HEK293T (cell line): ENCODE measurements around the gene CDC42SE2.

ENCODE experiments used
- BHLHE40 ChIP-seq: fragments of 450-650 bp; IDR thresholded peaks from 2 replicates; pipeline ENCODE4 v1.6.1; 2016; ENCODE audit warnings: mild to moderate bottlenecking, moderate library complexity, borderline replicate concordance
- ELF4 ChIP-seq: fragments of 450-650 bp; IDR thresholded peaks from 2 replicates; pipeline ENCODE4 v1.6.1; 2017; ENCODE audit warnings: antibody characterized with exemption
- FOXK2 ChIP-seq: fragments of 450-650 bp; IDR thresholded peaks from 2 replicates; pipeline ENCODE4 v1.6.1; 2016; ENCODE audit warnings: mild to moderate bottlenecking
- SUZ12 ChIP-seq: fragments of 450-650 bp; IDR thresholded peaks from 2 replicates; pipeline ENCODE4 v1.6.1; 2016; ENCODE audit warnings: mild to moderate bottlenecking
- ZNF384 ChIP-seq: fragments of 450-650 bp; IDR thresholded peaks from 2 replicates; pipeline ENCODE4 v1.6.1; 2016

GRCh38 chr5:131387255-131387654 lies 123.4 kb downstream of the CDC42SE2 start:
- TF ChIP-seq ELF4 (no peak), BHLHE40 (no peak), SUZ12 (no peak), FOXK2 (no peak), ZNF384 (no peak)
